HepG2 (cell line): ENCODE data around the gene HSDL1. TPM values are rescaled to one million over a fixed set of nuclear protein-coding genes. Genes with fewer than 3 reads are reported as not detected.

Experiments
- ATAD3A ChIP-seq: sonication (generic); formaldehyde crosslinking; IDR thresholded peaks from 2 replicates; pipeline ENCODE4 v1.4.0; 2020; ENCODE audit warnings: missing genetic modification reagents
- ATF2 ChIP-seq: sonication (generic); formaldehyde crosslinking; IDR thresholded peaks from 2 replicates; pipeline ENCODE4 v1.4.0; 2020; ENCODE audit warnings: missing genetic modification reagents
- GFI1 ChIP-seq: sonication (generic); formaldehyde crosslinking; IDR thresholded peaks from 2 replicates; pipeline ENCODE4 v1.5.0; 2020; ENCODE audit warnings: missing genetic modification reagents, mild to moderate bottlenecking, borderline replicate concordance
- GLMP ChIP-seq: sonication (generic); formaldehyde crosslinking; IDR thresholded peaks from 2 replicates; pipeline ENCODE4 v1.9.0; 2021; ENCODE audit warnings: missing genetic modification reagents, mild to moderate bottlenecking, borderline replicate concordance
- HDAC2 ChIP-seq: sonication (generic); formaldehyde crosslinking; IDR thresholded peaks from 2 replicates; pipeline ENCODE4 v1.4.0; 2020; ENCODE audit warnings: missing genetic modification reagents
- IKZF4 ChIP-seq: sonication (generic); formaldehyde crosslinking; IDR thresholded peaks from 2 replicates; pipeline ENCODE4 v1.5.1; 2020; ENCODE audit warnings: borderline replicate concordance, mild to moderate bottlenecking, low read depth, missing genetic modification reagents; ENCODE audit errors: not compliant biosample characterization
- ISL2 ChIP-seq: sonication (generic); formaldehyde crosslinking; IDR thresholded peaks from 2 replicates; pipeline ENCODE4 v1.5.0; 2020; ENCODE audit warnings: missing genetic modification reagents
- MAZ ChIP-seq, 2 experiments: sonication (generic) in 1 of 2; formaldehyde crosslinking in 1 of 2; IDR thresholded peaks; 2 replicates each; pipeline versions ENCODE4 v1.5.0 to v1.6.1; 2012 to 2020; ENCODE audit warnings: low read depth in 2 of 2, mild to moderate bottlenecking in 2 of 2, borderline replicate concordance in 1 of 2, improper control_type of control experiment in 1 of 2, low read length in 1 of 2, missing genetic modification reagents in 1 of 2, moderate library complexity in 1 of 2
- PAX8 ChIP-seq: sonication (generic); formaldehyde crosslinking; IDR thresholded peaks from 2 replicates; pipeline ENCODE4 v1.8.0; 2022; ENCODE audit warnings: mild to moderate bottlenecking, missing genetic modification reagents, borderline replicate concordance
- RXRA ChIP-seq: sonication (generic); formaldehyde crosslinking; IDR thresholded peaks from 2 replicates; pipeline ENCODE4 v1.5.1; 2020; ENCODE audit warnings: missing genetic modification reagents
- TEAD3 ChIP-seq: optimal IDR thresholded peaks from 2 replicates; pipeline ENCODE3; 2016; ENCODE audit warnings: borderline replicate concordance
- ZC3H13 ChIP-seq: sonication (generic); formaldehyde crosslinking; IDR thresholded peaks from 2 replicates; pipeline ENCODE4 v1.8.1; 2023; ENCODE audit warnings: mild to moderate bottlenecking, missing genetic modification reagents, moderate library complexity
- ZEB1 ChIP-seq: IDR thresholded peaks from 2 replicates; pipeline ENCODE4 v1.6.1; 2012; ENCODE audit warnings: mild to moderate bottlenecking, low read depth, inconsistent platforms; ENCODE audit not compliant: insufficient replicate concordance
- ZIK1 ChIP-seq: sonication (generic); formaldehyde crosslinking; IDR thresholded peaks from 2 replicates; pipeline ENCODE4 v1.5.0; 2020; ENCODE audit warnings: mild to moderate bottlenecking, low read depth, missing genetic modification reagents, borderline replicate concordance
- ZNF510 ChIP-seq: sonication (generic); formaldehyde crosslinking; IDR thresholded peaks from 2 replicates; pipeline ENCODE4 v1.4.0; 2020; ENCODE audit warnings: low read depth, mild to moderate bottlenecking, missing genetic modification reagents
- ZNF543 ChIP-seq: sonication (generic); formaldehyde crosslinking; IDR thresholded peaks from 2 replicates; pipeline ENCODE4 v1.4.0; 2020; ENCODE audit warnings: mild to moderate bottlenecking, missing genetic modification reagents
- ZNF572 ChIP-seq: sonication (generic); formaldehyde crosslinking; IDR thresholded peaks from 2 replicates; pipeline ENCODE4 v1.5.1; 2020; ENCODE audit warnings: mild to moderate bottlenecking, missing genetic modification reagents
- ZNF747 ChIP-seq: sonication (generic); formaldehyde crosslinking; IDR thresholded peaks from 2 replicates; pipeline ENCODE4 v1.8.1; 2023; ENCODE audit warnings: missing genetic modification reagents, mild to moderate bottlenecking, borderline replicate concordance
- ZNF749 ChIP-seq: sonication (generic); formaldehyde crosslinking; IDR thresholded peaks from 2 replicates; pipeline ENCODE4 v1.8.0; 2022; ENCODE audit warnings: mild to moderate bottlenecking, missing genetic modification reagents, moderate library complexity, borderline replicate concordance
- ZNF784 ChIP-seq: sonication (generic); formaldehyde crosslinking; IDR thresholded peaks from 2 replicates; pipeline ENCODE4 v1.5.1; 2020; ENCODE audit warnings: missing genetic modification reagents, mild to moderate bottlenecking, borderline replicate concordance
- polyA plus RNA-seq, 8 experiments: library from polyadenylated mRNA; depleted of rRNA in 3 of 8; stranded (reverse) in 7 of 8; unstranded in 1 of 8; fragments of >200 nt; fragmentation: Illumina TruSeq in 4 of 8; extraction: Trizol in 4 of 8; gene quantifications; 2 replicates each; pipeline versions ENCODE4 v1.2.1 to v1.2.3, GENCODE V29; 2011 to 2016; ENCODE audit warnings: low read depth in 4 of 8, missing spikeins in 1 of 8, mixed read lengths in 1 of 8; ENCODE audit not compliant: insufficient read depth in 1 of 8
- total RNA-seq, 5 experiments: library from RNA; depleted of rRNA; stranded (reverse); fragments of >200 nt; fragmentation: Illumina TruSeq; extraction: Trizol; gene quantifications; 2 replicates each; pipeline ENCODE4 v1.2.3, GENCODE V29; 2016; ENCODE audit warnings: low read depth in 1 of 5
- TF ChIP-seq, protein P1 (sequence below): conservative IDR thresholded peaks from 2 replicates; pipeline ENCODE4 v1.6.1; 2018; ENCODE audit warnings: missing genetic modification reagents
- TF ChIP-seq, protein P2 (sequence below): sonication (generic); formaldehyde crosslinking; IDR thresholded peaks from 2 replicates; pipeline ENCODE4 v1.4.0; 2020; ENCODE audit warnings: low read depth, mild to moderate bottlenecking, missing genetic modification reagents

The HSDL1 gene
- total and polyA plus RNA-seq, 2 of the 13 experiments (the other 11 are each of a cell fraction or from before 2014, with no cell fraction given): 49.2 to 49.7 TPM

GRCh38 chr16:84116720-84117493, 28.1 kb downstream of the HSDL1 start, which contains the start of gene MBTPS1 (continued):
- peak; percentile 28 for TF ChIP-seq ISL2
- peak; percentile 84 for TF ChIP-seq ZNF784 (CRISPR knock-in tag)
- TF ChIP-seq ZIK1: peak; percentile 71; the same call in 1 of the 2 replicates
- TF ChIP-seq, protein P1, sequence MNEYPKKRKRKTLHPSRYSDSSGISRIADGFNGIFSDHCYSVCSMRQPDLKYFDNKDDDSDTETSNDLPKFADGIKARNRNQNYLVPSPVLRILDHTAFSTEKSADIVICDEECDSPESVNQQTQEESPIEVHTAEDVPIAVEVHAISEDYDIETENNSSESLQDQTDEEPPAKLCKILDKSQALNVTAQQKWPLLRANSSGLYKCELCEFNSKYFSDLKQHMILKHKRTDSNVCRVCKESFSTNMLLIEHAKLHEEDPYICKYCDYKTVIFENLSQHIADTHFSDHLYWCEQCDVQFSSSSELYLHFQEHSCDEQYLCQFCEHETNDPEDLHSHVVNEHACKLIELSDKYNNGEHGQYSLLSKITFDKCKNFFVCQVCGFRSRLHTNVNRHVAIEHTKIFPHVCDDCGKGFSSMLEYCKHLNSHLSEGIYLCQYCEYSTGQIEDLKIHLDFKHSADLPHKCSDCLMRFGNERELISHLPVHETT (CRISPR knock-in tag): peak; percentile 95
- TF ChIP-seq RXRA (CRISPR knock-in tag): peak; percentile 89
- TF ChIP-seq HDAC2: peak; percentile 77
- peak; percentile 46 for TF ChIP-seq ATF2 (CRISPR knock-in tag)
- no peak for TF ChIP-seq PAX8 (CRISPR knock-in tag)
- TF ChIP-seq ZNF543 (CRISPR knock-in tag): peak; percentile 73
- peak; percentile 22 for TF ChIP-seq IKZF4 (CRISPR knock-in tag)
- TF ChIP-seq GLMP (CRISPR knock-in tag): no peak
- peak; percentile 85 for TF ChIP-seq TEAD3 (CRISPR knock-in tag)
- no peak for TF ChIP-seq ZC3H13 (CRISPR knock-in tag)
- peak; percentile 75; the same call in 1 of the 2 replicates for TF ChIP-seq MAZ (IDR thresholded peaks at IDR 0.05; ENCODE audit: borderline replicate concordance, low read depth, low read length)
- TF ChIP-seq MAZ (CRISPR knock-in tag; IDR thresholded peaks at IDR 0.05; ENCODE audit: low read depth): peak; percentile 98
- TF ChIP-seq ZNF749 (CRISPR knock-in tag): no peak; the same call in none of the 2 replicates
- TF ChIP-seq ZNF510 (CRISPR knock-in tag): no peak; the same call in none of the 2 replicates
- no peak for TF ChIP-seq ZEB1
- peak; percentile 68; the same call in 1 of the 2 replicates for TF ChIP-seq GFI1 (CRISPR knock-in tag)
- peak; percentile 98; the same call in 1 of the 2 replicates for TF ChIP-seq ZNF572 (CRISPR knock-in tag)
- no peak for TF ChIP-seq ZNF747 (CRISPR knock-in tag)
- TF ChIP-seq, protein P2, sequence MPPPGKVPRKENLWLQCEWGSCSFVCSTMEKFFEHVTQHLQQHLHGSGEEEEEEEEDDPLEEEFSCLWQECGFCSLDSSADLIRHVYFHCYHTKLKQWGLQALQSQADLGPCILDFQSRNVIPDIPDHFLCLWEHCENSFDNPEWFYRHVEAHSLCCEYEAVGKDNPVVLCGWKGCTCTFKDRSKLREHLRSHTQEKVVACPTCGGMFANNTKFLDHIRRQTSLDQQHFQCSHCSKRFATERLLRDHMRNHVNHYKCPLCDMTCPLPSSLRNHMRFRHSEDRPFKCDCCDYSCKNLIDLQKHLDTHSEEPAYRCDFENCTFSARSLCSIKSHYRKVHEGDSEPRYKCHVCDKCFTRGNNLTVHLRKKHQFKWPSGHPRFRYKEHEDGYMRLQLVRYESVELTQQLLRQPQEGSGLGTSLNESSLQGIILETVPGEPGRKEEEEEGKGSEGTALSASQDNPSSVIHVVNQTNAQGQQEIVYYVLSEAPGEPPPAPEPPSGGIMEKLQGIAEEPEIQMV (CRISPR knock-in tag): peak; percentile 33; the same call in 1 of the 2 replicates
- no peak for TF ChIP-seq ATAD3A (CRISPR knock-in tag)
